Measurements from ENCODE around the gene EPM2A. TPM values are rescaled to one million over a fixed set of nuclear protein-coding genes. Genes with fewer than 3 reads are reported as not detected.

The EPM2A gene
- total and polyA plus RNA-seq, 2 donors: 9.3 to 10.0 TPM

- peaks cover 0 to 9% of the 10 kb centered on the region in 2 donors for H3K9me3 ChIP-seq (ENCODE audit: control insufficient read depth in 2 of 2, insufficient read depth in 1 of 2, low read length in 1 of 2)
- peaks cover 0 to 7% of the 10 kb centered on the region in 2 donors for H3K36me3 ChIP-seq (ENCODE audit: control insufficient read depth in 2 of 2, insufficient read depth in 2 of 2, low read length in 1 of 2)
- DNase-seq (ENCODE audit: low read depth in 6 of 9, low spot score in 9 of 9): no peak
- WGBS: 97% methylated on average over 2 of the region's 2 CpGs
- no peak overlapping the region for H3K27ac ChIP-seq (ENCODE audit: low read depth in 1 of 2, low read length in 1 of 2)
- H3K27me3 ChIP-seq (ENCODE audit: control insufficient read depth in 2 of 2, insufficient read depth in 1 of 2, low read length in 1 of 2): no peaks in the 10 kb centered on the region
- H3K4me3 ChIP-seq (ENCODE audit: low read length in 2 of 2): no peak overlapping the region
- H3K4me1 ChIP-seq (ENCODE audit: control insufficient read depth in 2 of 2, insufficient read depth in 2 of 2, low read length in 2 of 2): no peaks in the 10 kb centered on the region
Observed at GRCh38 chr6:145725570-145725969, 9.8 kb downstream of the EPM2A start.

GRCh38 chr6:145723646-145724045, 11.7 kb downstream of the EPM2A start:
- Histone ChIP-seq H3K4me3 (ENCODE audit: low read length in 2 of 2) (no peak overlapping the region), H3K4me1 (ENCODE audit: control insufficient read depth in 2 of 2, insufficient read depth in 2 of 2, low read length in 2 of 2) (no peaks in the 10 kb centered on the region), H3K9me3 (ENCODE audit: control insufficient read depth in 2 of 2, insufficient read depth in 1 of 2, low read length in 1 of 2) (peaks cover 0 to under 1% of the 10 kb centered on the region in 2 donors), H3K27ac (ENCODE audit: low read depth in 1 of 2, low read length in 1 of 2) (no peak overlapping the region), H3K27me3 (ENCODE audit: control insufficient read depth in 2 of 2, insufficient read depth in 1 of 2, low read length in 1 of 2) (no peaks in the 10 kb centered on the region), H3K36me3 (ENCODE audit: control insufficient read depth in 2 of 2, insufficient read depth in 2 of 2, low read length in 1 of 2) (peaks cover 0 to under 1% of the 10 kb centered on the region in 2 donors)
- no peak for DNase-seq (ENCODE audit: low read depth in 6 of 9, low spot score in 9 of 9)
- 97% methylated on average over 1 of the region's 1 CpG for WGBS

GRCh38 chr6:145722190-145722589, 13.1 kb downstream of the EPM2A start:
- no peaks in the 10 kb centered on the region for H3K27me3 ChIP-seq (ENCODE audit: control insufficient read depth in 2 of 2, insufficient read depth in 1 of 2, low read length in 1 of 2)
- DNase-seq (ENCODE audit: low read depth in 6 of 9, low spot score in 9 of 9): no peak
- H3K36me3 ChIP-seq (ENCODE audit: control insufficient read depth in 2 of 2, insufficient read depth in 2 of 2, low read length in 1 of 2): no peaks in the 10 kb centered on the region
- WGBS: 98% methylated on average over 2 of the region's 2 CpGs
- H3K4me3 ChIP-seq (ENCODE audit: low read length in 2 of 2): no peak overlapping the region
- no peaks in the 10 kb centered on the region for H3K4me1 ChIP-seq (ENCODE audit: control insufficient read depth in 2 of 2, insufficient read depth in 2 of 2, low read length in 2 of 2)
- H3K9me3 ChIP-seq (ENCODE audit: control insufficient read depth in 2 of 2, insufficient read depth in 1 of 2, low read length in 1 of 2): no peaks in the 10 kb centered on the region
- H3K27ac ChIP-seq (ENCODE audit: low read depth in 1 of 2, low read length in 1 of 2): no peak overlapping the region

GRCh38 chr6:145721144-145721543, 14.2 kb downstream of the EPM2A start:
- no peak overlapping the region for H3K4me3 ChIP-seq (ENCODE audit: low read length in 2 of 2)
- H3K36me3 ChIP-seq (ENCODE audit: control insufficient read depth in 2 of 2, insufficient read depth in 2 of 2, low read length in 1 of 2): no peaks in the 10 kb centered on the region
- no peaks in the 10 kb centered on the region for H3K4me1 ChIP-seq (ENCODE audit: control insufficient read depth in 2 of 2, insufficient read depth in 2 of 2, low read length in 2 of 2)
- no peaks in the 10 kb centered on the region for H3K27me3 ChIP-seq (ENCODE audit: control insufficient read depth in 2 of 2, insufficient read depth in 1 of 2, low read length in 1 of 2)
- 97% methylated on average over 3 of the region's 3 CpGs for WGBS
- DNase-seq (ENCODE audit: low read depth in 6 of 9, low spot score in 9 of 9): no peak
- H3K9me3 ChIP-seq (ENCODE audit: control insufficient read depth in 2 of 2, insufficient read depth in 1 of 2, low read length in 1 of 2): no peaks in the 10 kb centered on the region
- no peak overlapping the region for H3K27ac ChIP-seq (ENCODE audit: low read depth in 1 of 2, low read length in 1 of 2)

GRCh38 chr6:145715426-145715825, 19.9 kb downstream of the EPM2A start:
- no peak for DNase-seq (ENCODE audit: low read depth in 6 of 9, low spot score in 9 of 9)
- Histone ChIP-seq H3K4me1 (ENCODE audit: control insufficient read depth in 2 of 2, insufficient read depth in 2 of 2, low read length in 2 of 2) (no peaks in the 10 kb centered on the region), H3K4me3 (ENCODE audit: low read length in 2 of 2) (no peak overlapping the region), H3K9me3 (ENCODE audit: control insufficient read depth in 2 of 2, insufficient read depth in 1 of 2, low read length in 1 of 2) (peaks cover 1 to 6% of the 10 kb centered on the region in 2 donors), H3K27ac (ENCODE audit: low read depth in 1 of 2, low read length in 1 of 2) (no peak overlapping the region), H3K36me3 (ENCODE audit: control insufficient read depth in 2 of 2, insufficient read depth in 2 of 2, low read length in 1 of 2) (peaks cover 0 to 7% of the 10 kb centered on the region in 2 donors), H3K27me3 (ENCODE audit: control insufficient read depth in 2 of 2, insufficient read depth in 1 of 2, low read length in 1 of 2) (no peaks in the 10 kb centered on the region)
- 97% methylated on average over 4 of the region's 4 CpGs for WGBS

- DNase-seq (ENCODE audit: low read depth in 6 of 9, low spot score in 9 of 9): no peak
- no peak overlapping the region for H3K4me3 ChIP-seq (ENCODE audit: low read length in 2 of 2)
Observed at GRCh38 chr6:145714731-145715130, 20.6 kb downstream of the EPM2A start.

GRCh38 chr6:145713773-145714172, 21.5 kb downstream of the EPM2A start:
- Histone ChIP-seq H3K27ac (ENCODE audit: low read depth in 1 of 2, low read length in 1 of 2) (no peak overlapping the region), H3K9me3 (ENCODE audit: control insufficient read depth in 2 of 2, insufficient read depth in 1 of 2, low read length in 1 of 2) (peaks cover 1 to 6% of the 10 kb centered on the region in 2 donors), H3K36me3 (ENCODE audit: control insufficient read depth in 2 of 2, insufficient read depth in 2 of 2, low read length in 1 of 2) (peaks cover 0 to 7% of the 10 kb centered on the region in 2 donors), H3K4me1 (ENCODE audit: control insufficient read depth in 2 of 2, insufficient read depth in 2 of 2, low read length in 2 of 2) (no peaks in the 10 kb centered on the region), H3K4me3 (ENCODE audit: low read length in 2 of 2) (no peak overlapping the region), H3K27me3 (ENCODE audit: control insufficient read depth in 2 of 2, insufficient read depth in 1 of 2, low read length in 1 of 2) (no peaks in the 10 kb centered on the region)
- DNase-seq (ENCODE audit: low read depth in 6 of 9, low spot score in 9 of 9): no peak
- 95% methylated on average over 2 of the region's 2 CpGs for WGBS

More at GRCh38 chr6:145714731-145715130, 20.6 kb downstream of the EPM2A start:
- 97% methylated on average over 2 of the region's 2 CpGs for WGBS
- H3K36me3 ChIP-seq (ENCODE audit: control insufficient read depth in 2 of 2, insufficient read depth in 2 of 2, low read length in 1 of 2): peaks cover 0 to 7% of the 10 kb centered on the region in 2 donors
- no peaks in the 10 kb centered on the region for H3K4me1 ChIP-seq (ENCODE audit: control insufficient read depth in 2 of 2, insufficient read depth in 2 of 2, low read length in 2 of 2)
- no peaks in the 10 kb centered on the region for H3K27me3 ChIP-seq (ENCODE audit: control insufficient read depth in 2 of 2, insufficient read depth in 1 of 2, low read length in 1 of 2)
- no peak overlapping the region for H3K27ac ChIP-seq (ENCODE audit: low read depth in 1 of 2, low read length in 1 of 2)
- H3K9me3 ChIP-seq (ENCODE audit: control insufficient read depth in 2 of 2, insufficient read depth in 1 of 2, low read length in 1 of 2): peaks cover 1 to 6% of the 10 kb centered on the region in 2 donors

- H3K9me3 ChIP-seq (ENCODE audit: control insufficient read depth in 2 of 2, insufficient read depth in 1 of 2, low read length in 1 of 2): peaks cover 1 to 12% of the 10 kb centered on the region in 2 donors
- DNase-seq (ENCODE audit: low read depth in 6 of 9, low spot score in 9 of 9): no peak
- H3K27me3 ChIP-seq (ENCODE audit: control insufficient read depth in 2 of 2, insufficient read depth in 1 of 2, low read length in 1 of 2): no peaks in the 10 kb centered on the region
Observed at GRCh38 chr6:145711372-145711771, 23.9 kb downstream of the EPM2A start.

GRCh38 chr6:145707397-145707796, 27.9 kb downstream of the EPM2A start:
- DNase-seq (ENCODE audit: low read depth in 6 of 9, low spot score in 9 of 9): no peak
- no peaks in the 10 kb centered on the region for H3K27me3 ChIP-seq (ENCODE audit: control insufficient read depth in 2 of 2, insufficient read depth in 1 of 2, low read length in 1 of 2)
- H3K27ac ChIP-seq (ENCODE audit: low read depth in 1 of 2, low read length in 1 of 2): no peak overlapping the region
- H3K4me3 ChIP-seq (ENCODE audit: low read length in 2 of 2): no peak overlapping the region
- peaks cover 0 to 6% of the 10 kb centered on the region in 2 donors for H3K9me3 ChIP-seq (ENCODE audit: control insufficient read depth in 2 of 2, insufficient read depth in 1 of 2, low read length in 1 of 2)
- H3K36me3 ChIP-seq (ENCODE audit: control insufficient read depth in 2 of 2, insufficient read depth in 2 of 2, low read length in 1 of 2): no peaks in the 10 kb centered on the region
- 96% methylated on average over 5 of the region's 5 CpGs for WGBS
- no peaks in the 10 kb centered on the region for H3K4me1 ChIP-seq (ENCODE audit: control insufficient read depth in 2 of 2, insufficient read depth in 2 of 2, low read length in 2 of 2)

More at GRCh38 chr6:145711372-145711771, 23.9 kb downstream of the EPM2A start:
- no peak overlapping the region for H3K4me3 ChIP-seq (ENCODE audit: low read length in 2 of 2)
- H3K4me1 ChIP-seq (ENCODE audit: control insufficient read depth in 2 of 2, insufficient read depth in 2 of 2, low read length in 2 of 2): no peaks in the 10 kb centered on the region
- H3K27ac ChIP-seq (ENCODE audit: low read depth in 1 of 2, low read length in 1 of 2): no peak overlapping the region
- peaks cover 0 to 7% of the 10 kb centered on the region in 2 donors for H3K36me3 ChIP-seq (ENCODE audit: control insufficient read depth in 2 of 2, insufficient read depth in 2 of 2, low read length in 1 of 2)

- Histone ChIP-seq H3K4me3 (ENCODE audit: low read length in 2 of 2) (no peak overlapping the region), H3K36me3 (ENCODE audit: control insufficient read depth in 2 of 2, insufficient read depth in 2 of 2, low read length in 1 of 2) (no peaks in the 10 kb centered on the region), H3K9me3 (ENCODE audit: control insufficient read depth in 2 of 2, insufficient read depth in 1 of 2, low read length in 1 of 2) (peaks cover 0 to 6% of the 10 kb centered on the region in 2 donors), H3K27ac (ENCODE audit: low read depth in 1 of 2, low read length in 1 of 2) (no peak overlapping the region), H3K27me3 (ENCODE audit: control insufficient read depth in 2 of 2, insufficient read depth in 1 of 2, low read length in 1 of 2) (no peaks in the 10 kb centered on the region), H3K4me1 (ENCODE audit: control insufficient read depth in 2 of 2, insufficient read depth in 2 of 2, low read length in 2 of 2) (no peaks in the 10 kb centered on the region)
- DNase-seq (ENCODE audit: low read depth in 6 of 9, low spot score in 9 of 9): peak in 1 of 9 donors; percentile 2
- 76% methylated on average over 2 of the region's 2 CpGs for WGBS
Observed at GRCh38 chr6:145705561-145705960, 29.8 kb downstream of the EPM2A start.

Measured in thymus (tissue), 11 donors.